HL-60 (cell line): Measurements from ENCODE around the gene LRPAP1.

Experiments used
- CTCF ChIP-seq: IDR thresholded peaks from one replicate; pipeline ENCODE4 v1.5.1; 2011; ENCODE audit warnings: low read length, control low read depth, inconsistent platforms; ENCODE audit not compliant: insufficient read depth
- POLR2AphosphoS5 ChIP-seq: IDR thresholded peaks from 2 replicates; pipeline ENCODE4 v1.6.1; 2012; ENCODE audit warnings: low read depth

GRCh38 chr4:3527914-3528876, 4.0 kb downstream of the LRPAP1 start:
- TF ChIP-seq CTCF (no peak), POLR2AphosphoS5 (no peak)
